ENCODE measurements around the gene ARHGEF12. TPM values are rescaled to one million over a fixed set of nuclear protein-coding genes. Genes with fewer than 3 reads are reported as not detected.

ARHGEF12 gene
- polyA plus RNA-seq, 3 donors: 0.25 to 0.87 (median 0.27) TPM

GRCh38 chr11:120527111-120527761 lies 191.0 kb downstream of the ARHGEF12 start:
- no peaks in the 10 kb centered on the region for H3K4me1 ChIP-seq (ENCODE audit: control insufficient read depth in 1 of 2, insufficient read depth in 2 of 2, low read length in 2 of 2)
- no peak for TF ChIP-seq CTCF (IDR thresholded peaks at IDR 0.05)
- H3K36me3 Mint-ChIP-seq: no peaks in the 10 kb centered on the region
- no peak overlapping the region for H3K27ac ChIP-seq (ENCODE audit: low read depth in 1 of 2, low read length in 2 of 2)
- no peaks in the 10 kb centered on the region for H3K4me1 Mint-ChIP-seq
- no peaks in the 10 kb centered on the region for H3K79me2 ChIP-seq (ENCODE audit: insufficient read depth, low read length)
- H3K27me3 ChIP-seq (ENCODE audit: control insufficient read depth in 2 of 2, insufficient read depth in 2 of 2, low read length in 2 of 2): peaks cover 0 to 6% of the 10 kb centered on the region in 2 donors
- no peak overlapping the region for H3K9ac ChIP-seq (ENCODE audit: insufficient read depth, low read length, poor library complexity, severe bottlenecking)
- intact Hi-C loops (cut with micrococcal nuclease): no loop called here
- 77% methylated on average over 15 of the region's 16 CpGs for WGBS (ENCODE audit: insufficient coverage)
- H3K4me3 ChIP-seq (replicated peaks in 1 of 3; ENCODE audit: low read depth in 2 of 3, low read length in 3 of 3): no peak overlapping the region
- DNase-seq: no peak
- peaks cover 9 to 34% (median 21%) of the 10 kb centered on the region in 3 donors for H3K27me3 Mint-ChIP-seq (ENCODE audit: low read depth in 3 of 3)
- no peak overlapping the region for H3K27ac Mint-ChIP-seq
- no peak overlapping the region for H2AFZ ChIP-seq (ENCODE audit: insufficient read depth, low read depth, low read length, poor library complexity, severe bottlenecking)
- no peak overlapping the region for H3K4me3 Mint-ChIP-seq
- no peak overlapping the region for H3K4me2 ChIP-seq (replicated peaks; ENCODE audit: extremely low read depth, low read length, poor library complexity, severe bottlenecking)
- no peaks in the 10 kb centered on the region for H3K36me3 ChIP-seq (replicated peaks in 1 of 2; ENCODE audit: control insufficient read depth in 1 of 2, insufficient read depth in 2 of 2, low read length in 2 of 2)
- no peaks in the 10 kb centered on the region for H4K20me1 ChIP-seq (ENCODE audit: insufficient read depth, low read length)
- peaks cover 0 to 2% (median 0%) of the 10 kb centered on the region in 7 donors for H3K9me3 Mint-ChIP-seq
- H3K9me3 ChIP-seq (replicated peaks in 1 of 2; ENCODE audit: control insufficient read depth in 1 of 2, insufficient read depth in 1 of 2, low read length in 2 of 2): no peaks in the 10 kb centered on the region

GRCh38 chr11:120528749-120529148 lies 192.5 kb downstream of the ARHGEF12 start:
- Mint-ChIP-seq H3K36me3 (no peaks in the 10 kb centered on the region), H3K9me3 (peaks cover 0 to 2% (median 0%) of the 10 kb centered on the region in 7 donors), H3K4me3 (no peak overlapping the region), H3K4me1 (no peaks in the 10 kb centered on the region), H3K27ac (no peak overlapping the region), H3K27me3 (ENCODE audit: low read depth in 3 of 3) (peaks cover 9 to 30% (median 17%) of the 10 kb centered on the region in 3 donors)
- H3K9ac ChIP-seq (ENCODE audit: insufficient read depth, low read length, poor library complexity, severe bottlenecking): no peak overlapping the region
- no peak for DNase-seq
- H3K4me3 ChIP-seq (replicated peaks in 1 of 3; ENCODE audit: low read depth in 2 of 3, low read length in 3 of 3): no peak overlapping the region
- no peak for TF ChIP-seq CTCF (IDR thresholded peaks at IDR 0.05)
- H3K9me3 ChIP-seq (replicated peaks in 1 of 2; ENCODE audit: control insufficient read depth in 1 of 2, insufficient read depth in 1 of 2, low read length in 2 of 2): no peaks in the 10 kb centered on the region
- H3K79me2 ChIP-seq (ENCODE audit: insufficient read depth, low read length): no peaks in the 10 kb centered on the region
- H4K20me1 ChIP-seq (ENCODE audit: insufficient read depth, low read length): no peaks in the 10 kb centered on the region
- no peak overlapping the region for H2AFZ ChIP-seq (ENCODE audit: insufficient read depth, low read depth, low read length, poor library complexity, severe bottlenecking)
- intact Hi-C loops (cut with micrococcal nuclease): no loop called here
- no peaks in the 10 kb centered on the region for H3K4me1 ChIP-seq (ENCODE audit: control insufficient read depth in 1 of 2, insufficient read depth in 2 of 2, low read length in 2 of 2)
- H3K27ac ChIP-seq (ENCODE audit: low read depth in 1 of 2, low read length in 2 of 2): no peak overlapping the region
- H3K27me3 ChIP-seq (ENCODE audit: control insufficient read depth in 2 of 2, insufficient read depth in 2 of 2, low read length in 2 of 2): peaks cover 0 to 6% of the 10 kb centered on the region in 2 donors
- no peaks in the 10 kb centered on the region for H3K36me3 ChIP-seq (replicated peaks in 1 of 2; ENCODE audit: control insufficient read depth in 1 of 2, insufficient read depth in 2 of 2, low read length in 2 of 2)
- no peak overlapping the region for H3K4me2 ChIP-seq (replicated peaks; ENCODE audit: extremely low read depth, low read length, poor library complexity, severe bottlenecking)
- 60% methylated on average over 2 of the region's 4 CpGs for WGBS (ENCODE audit: insufficient coverage)
